ENCODE measurements around the gene TNNC1.

Gene TNNC1

DNA sequence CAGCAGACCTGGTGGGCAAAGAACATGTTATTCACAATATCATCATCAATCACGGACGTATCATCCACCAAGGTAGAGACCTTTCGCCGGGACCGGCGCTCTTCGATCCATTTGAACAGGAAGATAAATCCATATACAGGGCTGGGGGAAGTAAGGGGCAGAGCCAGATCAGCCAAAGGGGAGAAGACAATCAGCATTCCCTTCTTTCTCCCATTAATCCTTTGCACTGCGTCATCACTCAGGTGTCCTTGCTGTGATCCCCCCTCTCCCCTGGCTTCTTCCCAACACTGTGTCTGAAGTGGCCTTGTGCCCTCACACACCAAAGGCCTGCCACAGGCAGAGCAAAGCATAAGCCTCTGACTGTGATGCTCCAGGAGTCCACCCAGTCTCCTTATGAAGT is 45.4 kb downstream of the TNNC1 start:
- Histone ChIP-seq H3K27ac (ENCODE audit: poor library complexity, severe bottlenecking) (peak overlapping the region; percentile 94), H3K4me3 (ENCODE audit: severe bottlenecking) (no peak overlapping the region), H3K4me1 (ENCODE audit: insufficient read depth, poor library complexity, severe bottlenecking) (peaks cover 23% of the 10 kb centered on the region), H3K36me3 (ENCODE audit: low read depth) (peaks cover 52% of the 10 kb centered on the region), H3K27me3 (ENCODE audit: insufficient read depth, poor library complexity, severe bottlenecking) (no peaks in the 10 kb centered on the region), H3K9me3 (ENCODE audit: severe bottlenecking) (no peaks in the 10 kb centered on the region)
- TF ChIP-seq, protein P1, sequence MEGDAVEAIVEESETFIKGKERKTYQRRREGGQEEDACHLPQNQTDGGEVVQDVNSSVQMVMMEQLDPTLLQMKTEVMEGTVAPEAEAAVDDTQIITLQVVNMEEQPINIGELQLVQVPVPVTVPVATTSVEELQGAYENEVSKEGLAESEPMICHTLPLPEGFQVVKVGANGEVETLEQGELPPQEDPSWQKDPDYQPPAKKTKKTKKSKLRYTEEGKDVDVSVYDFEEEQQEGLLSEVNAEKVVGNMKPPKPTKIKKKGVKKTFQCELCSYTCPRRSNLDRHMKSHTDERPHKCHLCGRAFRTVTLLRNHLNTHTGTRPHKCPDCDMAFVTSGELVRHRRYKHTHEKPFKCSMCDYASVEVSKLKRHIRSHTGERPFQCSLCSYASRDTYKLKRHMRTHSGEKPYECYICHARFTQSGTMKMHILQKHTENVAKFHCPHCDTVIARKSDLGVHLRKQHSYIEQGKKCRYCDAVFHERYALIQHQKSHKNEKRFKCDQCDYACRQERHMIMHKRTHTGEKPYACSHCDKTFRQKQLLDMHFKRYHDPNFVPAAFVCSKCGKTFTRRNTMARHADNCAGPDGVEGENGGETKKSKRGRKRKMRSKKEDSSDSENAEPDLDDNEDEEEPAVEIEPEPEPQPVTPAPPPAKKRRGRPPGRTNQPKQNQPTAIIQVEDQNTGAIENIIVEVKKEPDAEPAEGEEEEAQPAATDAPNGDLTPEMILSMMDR (IDR thresholded peaks at IDR 0.05; ENCODE audit: poor library complexity, severe bottlenecking), result no peak
- ATAC-seq (ENCODE audit: low read depth) (no peak), DNase-seq (ENCODE audit: low spot score) (peak; percentile 14)

DNA sequence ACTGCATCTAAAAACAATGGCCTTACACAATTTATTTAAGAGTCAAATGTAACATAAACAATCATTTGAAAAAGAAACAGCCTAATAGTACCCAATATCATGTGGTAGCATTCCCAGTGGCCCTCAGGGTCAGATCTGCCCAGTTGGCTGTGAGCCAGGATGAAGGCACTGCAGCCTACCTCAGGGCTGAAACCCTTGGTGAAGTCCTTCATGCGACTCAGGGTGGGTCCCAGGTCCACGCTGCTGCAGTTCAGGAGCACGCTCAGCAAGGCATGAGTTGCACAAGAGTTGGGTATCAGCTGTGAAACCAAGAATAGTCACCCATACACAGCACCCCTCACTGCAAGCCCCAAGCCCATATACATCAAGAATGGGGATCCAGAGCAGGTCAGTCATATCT is 46.1 kb downstream of the TNNC1 start:
- no peaks in the 10 kb centered on the region for H3K9me3 ChIP-seq (ENCODE audit: severe bottlenecking)
- H3K4me1 ChIP-seq (ENCODE audit: insufficient read depth, poor library complexity, severe bottlenecking), result peaks cover 23% of the 10 kb centered on the region
- TF ChIP-seq, protein P1 (IDR thresholded peaks at IDR 0.05; ENCODE audit: poor library complexity, severe bottlenecking), result no peak
- ATAC-seq (ENCODE audit: low read depth), result no peak
- peak; percentile 30 for DNase-seq (ENCODE audit: low spot score)
- H3K27ac ChIP-seq (ENCODE audit: poor library complexity, severe bottlenecking), result peak overlapping the region; percentile 94
- no peaks in the 10 kb centered on the region for H3K27me3 ChIP-seq (ENCODE audit: insufficient read depth, poor library complexity, severe bottlenecking)
- H3K4me3 ChIP-seq (ENCODE audit: severe bottlenecking), result no peak overlapping the region
- peaks cover 59% of the 10 kb centered on the region for H3K36me3 ChIP-seq (ENCODE audit: low read depth)

DNA sequence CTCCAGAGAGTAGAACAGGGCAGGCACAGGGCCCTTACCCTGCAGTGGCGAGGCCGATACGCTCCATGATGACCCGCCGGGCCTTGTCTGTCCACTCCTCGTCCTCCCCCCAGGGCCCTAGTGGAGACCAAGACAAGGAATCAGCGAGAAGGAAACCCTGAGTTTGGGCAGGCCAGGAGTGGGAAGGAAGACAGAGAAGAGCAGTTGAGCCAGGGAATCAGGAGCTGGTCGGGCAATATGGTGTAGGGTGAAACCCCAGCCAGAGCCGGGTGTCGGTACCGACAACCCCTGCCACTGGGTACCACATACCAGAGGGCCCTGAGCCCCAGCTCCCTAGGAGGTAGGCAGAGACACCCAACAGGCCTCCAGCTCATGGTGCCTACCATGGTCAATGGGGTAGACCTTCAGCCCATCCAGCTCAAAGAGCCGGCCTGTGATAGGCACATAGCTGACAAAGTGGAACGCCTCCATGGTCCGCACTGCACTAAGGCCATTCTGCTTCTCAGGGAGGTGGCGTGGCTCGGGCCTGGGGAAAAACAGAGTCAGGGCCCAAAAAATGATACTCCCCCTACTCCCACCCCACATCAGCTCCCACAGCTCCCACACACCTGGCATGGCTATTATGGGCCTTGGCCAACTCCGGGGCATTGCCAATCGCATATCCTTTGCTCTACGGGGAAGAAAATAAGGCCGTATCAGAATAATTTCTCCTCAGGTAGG is 46.9 kb downstream of the TNNC1 start:
- Histone ChIP-seq H3K9me3 (ENCODE audit: severe bottlenecking) (no peaks in the 10 kb centered on the region), H3K27ac (ENCODE audit: poor library complexity, severe bottlenecking) (peak overlapping the region; percentile 94), H3K36me3 (ENCODE audit: low read depth) (peaks cover 67% of the 10 kb centered on the region), H3K4me3 (ENCODE audit: severe bottlenecking) (no peak overlapping the region), H3K27me3 (ENCODE audit: insufficient read depth, poor library complexity, severe bottlenecking) (no peaks in the 10 kb centered on the region), H3K4me1 (ENCODE audit: insufficient read depth, poor library complexity, severe bottlenecking) (peaks cover 23% of the 10 kb centered on the region)
- TF ChIP-seq, protein P1 (IDR thresholded peaks at IDR 0.05; ENCODE audit: poor library complexity, severe bottlenecking), result no peak
- ATAC-seq (ENCODE audit: low read depth) (no peak), DNase-seq (ENCODE audit: low spot score) (peak; percentile 47)

DNA sequence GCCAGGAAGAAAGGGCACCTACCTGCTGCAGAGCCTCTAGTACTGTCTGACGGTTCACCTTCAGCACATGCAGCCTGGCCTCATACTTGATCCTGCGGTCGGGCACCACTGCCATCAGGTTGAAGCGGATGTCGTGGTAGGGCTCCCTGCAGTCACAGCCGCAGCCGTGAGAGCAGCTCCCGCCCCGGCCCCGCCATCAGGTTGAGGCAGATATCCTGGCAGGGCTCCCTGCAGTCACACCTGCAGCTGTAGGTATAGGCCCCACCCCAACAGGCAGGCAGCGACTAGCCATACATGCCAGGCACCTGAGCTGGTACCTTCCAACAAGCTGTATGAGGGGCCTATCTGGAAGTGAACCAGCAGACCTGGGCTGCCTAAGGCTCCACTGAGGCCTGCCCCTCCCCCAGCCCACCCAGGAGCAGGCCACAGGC is 47.6 kb downstream of the TNNC1 start:
- peak; percentile 96 for DNase-seq (ENCODE audit: low spot score)
- peak overlapping the region; percentile 94 for H3K27ac ChIP-seq (ENCODE audit: poor library complexity, severe bottlenecking)
- TF ChIP-seq, protein P1 (IDR thresholded peaks at IDR 0.05; ENCODE audit: poor library complexity, severe bottlenecking), result no peak

DNA sequence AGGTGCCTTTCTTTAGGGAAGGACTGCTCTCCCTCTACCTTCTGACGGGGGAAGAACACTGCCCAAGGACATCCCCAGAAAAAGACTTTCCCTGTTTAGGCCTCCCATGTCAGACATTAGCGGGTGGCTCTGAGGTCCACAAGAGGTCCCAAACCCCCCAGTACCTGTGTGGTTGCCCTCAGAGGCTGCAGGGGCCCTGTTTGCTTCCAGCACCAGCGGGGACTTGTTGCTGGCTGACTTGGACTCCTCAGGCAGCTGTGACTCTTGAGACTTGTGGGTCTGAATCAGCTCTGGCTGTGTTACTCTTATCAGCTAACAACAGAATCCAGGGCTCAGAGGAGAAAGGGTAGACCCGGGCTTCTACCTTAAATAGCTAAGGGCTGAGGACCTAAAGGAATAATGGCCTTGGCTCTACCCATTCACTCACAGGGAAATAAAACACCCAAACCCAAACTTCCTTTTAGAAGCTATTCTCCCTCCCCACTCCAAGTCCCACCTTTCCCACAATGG is 48.2 kb downstream of the TNNC1 start:
- Histone ChIP-seq H3K4me3 (ENCODE audit: severe bottlenecking) (no peak overlapping the region), H3K27me3 (ENCODE audit: insufficient read depth, poor library complexity, severe bottlenecking) (no peaks in the 10 kb centered on the region), H3K4me1 (ENCODE audit: insufficient read depth, poor library complexity, severe bottlenecking) (peaks cover 23% of the 10 kb centered on the region), H3K9me3 (ENCODE audit: severe bottlenecking) (no peaks in the 10 kb centered on the region), H3K36me3 (ENCODE audit: low read depth) (peaks cover 78% of the 10 kb centered on the region), H3K27ac (ENCODE audit: poor library complexity, severe bottlenecking) (peak overlapping the region; percentile 94)
- no peak for ATAC-seq (ENCODE audit: low read depth)
- TF ChIP-seq, protein P1 (IDR thresholded peaks at IDR 0.05; ENCODE audit: poor library complexity, severe bottlenecking), result no peak
- peak; percentile 38 for DNase-seq (ENCODE audit: low spot score)

More for the DNA sequence above, 47.6 kb downstream of the TNNC1 start:
- Histone ChIP-seq H3K4me1 (ENCODE audit: insufficient read depth, poor library complexity, severe bottlenecking) (peaks cover 23% of the 10 kb centered on the region), H3K4me3 (ENCODE audit: severe bottlenecking) (no peak overlapping the region), H3K36me3 (ENCODE audit: low read depth) (peaks cover 72% of the 10 kb centered on the region), H3K9me3 (ENCODE audit: severe bottlenecking) (no peaks in the 10 kb centered on the region), H3K27me3 (ENCODE audit: insufficient read depth, poor library complexity, severe bottlenecking) (no peaks in the 10 kb centered on the region)
- ATAC-seq (ENCODE audit: low read depth), result peak; percentile 66
